Kidney (tissue), 14 donors: ENCODE results near the gene SERPINA3. TPM values are rescaled to one million over a fixed set of nuclear protein-coding genes. Genes with fewer than 3 reads are reported as not detected.
A peak's percentile ranks its signal among the peaks of the same experiment; 100 is the strongest.
"Not testable (repeated sequence)": the region's sequence is repeated elsewhere in the genome, so short reads cannot be mapped to it uniquely, and the experiment has no call there.

Source experiments
- DNase-seq, 5 donors: peaks; one replicate each; pipeline ENCODE4 v3.0.0-alpha.2; 2013 to 2020
- FAIRE-seq: peaks from 2 replicates; lab custom pipeline; 2012; peaks lifted over from hg19 to GRCh38; lab: Jason Lieb, UNC
- H3K27ac ChIP-seq, 2 donors: one replicate each; pipeline ENCODE4 v1.7.0; 2013; ENCODE audit warnings: low read depth in 2 of 2, low read length in 2 of 2, inconsistent platforms in 1 of 2
- H3K27me3 ChIP-seq: one replicate; pipeline ENCODE4 v1.7.1; 2013; ENCODE audit warnings: low read length, inconsistent platforms; ENCODE audit not compliant: control insufficient read depth, insufficient read depth
- H3K36me3 ChIP-seq, 3 donors: one replicate each; pipeline versions ENCODE4 v1.7.0 to v1.7.1; 2013; ENCODE audit warnings: low read length in 3 of 3, control low read depth in 1 of 3, inconsistent platforms in 1 of 3; ENCODE audit not compliant: insufficient read depth in 3 of 3, control insufficient read depth in 2 of 3
- H3K4me1 ChIP-seq, 3 donors: one replicate each; pipeline versions ENCODE4 v1.7.0 to v1.7.1; 2013; ENCODE audit warnings: low read length in 3 of 3, inconsistent platforms in 1 of 3, low read depth in 1 of 3; ENCODE audit not compliant: control insufficient read depth in 2 of 3, insufficient read depth in 2 of 3
- H3K4me3 ChIP-seq, 3 donors: one replicate each; pipeline versions ENCODE4 v1.7.0 to v1.8.1; 2013; ENCODE audit warnings: low read length in 3 of 3, control low read depth in 1 of 3, inconsistent platforms in 1 of 3
- H3K9ac ChIP-seq, 3 donors: one replicate each; pipeline versions ENCODE4 v1.7.0 to v1.7.1; 2013; ENCODE audit warnings: low read length in 3 of 3, control low read depth in 1 of 3, inconsistent platforms in 1 of 3
- H3K9me3 ChIP-seq, 3 donors: one replicate each; pipeline versions ENCODE4 v1.7.0 to v1.7.1; 2013; ENCODE audit warnings: low read length in 3 of 3, control low read depth in 1 of 3, inconsistent platforms in 1 of 3; ENCODE audit not compliant: control insufficient read depth in 2 of 3, insufficient read depth in 1 of 3
- CTCF ChIP-seq: IDR thresholded peaks from 3 replicates; pipeline ENCODE4 v1.5.1; 2012; ENCODE audit warnings: mild to moderate bottlenecking, moderate library complexity, borderline replicate concordance; ENCODE audit not compliant: insufficient read depth; ENCODE audit errors: extremely low read depth
- intact Hi-C: fragments of 100-400 bp; cut with DNase I; formaldehyde crosslinking; loops from one replicate; pipeline ENCODE4 v1.11.1; 2022
- polyA plus RNA-seq: library from polyadenylated mRNA; stranded (reverse); fragments of 350-450 nt; fragmentation: Illumina TruSeq; extraction: RNeasy Lipid Tissue Mini Kit (QIAGEN cat#74804); gene quantifications from one replicate; pipeline ENCODE4 v1.2.3, GENCODE V29; 2014; ENCODE audit warnings: low read depth, low replicate concordance; ENCODE audit not compliant: insufficient read depth
- total RNA-seq: library from RNA; stranded (reverse); fragmentation: NEBNext Ultra II Directional; extraction: Animal tissue kit (Norgen Biotek cat#: 25700); gene quantifications from one replicate; pipeline ENCODE4 v1.2.1, GENCODE V29; 2021
- donor health status: control.
- donor health status: control.
- donor health status: control.
- donor health status: control.
- donor health status: control.
- donor health status: DM: yes; HTN: yes; CAD: no.
- donor health status: Normal renal cell carcinoma (clear cell type).

Gene SERPINA3
- total and polyA plus RNA-seq, 2 donors from 2014 or later: 786 to 1,762 TPM

GRCh38 chr14:94575730-94576585 lies 36.2 kb upstream of the SERPINA3 start:
- no peak overlapping the region for H3K4me3 ChIP-seq
- TF ChIP-seq CTCF: no peak
- H3K27me3 ChIP-seq: no peaks in the 10 kb centered on the region
- H3K36me3 ChIP-seq: no peaks in the 10 kb centered on the region
- peak in 2 of 5 donors; percentile 20 to 86 for DNase-seq
- no peak for FAIRE-seq
- peak overlapping the region; percentile 59 to 71 for H3K27ac ChIP-seq
- no peaks in the 10 kb centered on the region for H3K9me3 ChIP-seq
- no peak overlapping the region for H3K9ac ChIP-seq
- H3K4me1 ChIP-seq: peaks cover 0 to 11% (median 4%) of the 10 kb centered on the region in 3 donors
- intact Hi-C loops: no loop called here

- H3K9ac ChIP-seq, intact Hi-C loops, DNase-seq, H3K4me3 ChIP-seq, H3K9me3 ChIP-seq, H3K36me3 ChIP-seq, H3K27ac ChIP-seq, H3K27me3 ChIP-seq, FAIRE-seq: not testable (repeated sequence)
- H3K4me1 ChIP-seq: peaks cover 0 to 11% (median 5%) of the 10 kb centered on the region in 3 donors
Measured at GRCh38 chr14:94577472-94577871, 34.7 kb upstream of the SERPINA3 start.

GRCh38 chr14:94578712-94579111 lies 33.5 kb upstream of the SERPINA3 start:
- FAIRE-seq (no peak), DNase-seq (no peak)
- TF ChIP-seq CTCF: no peak
- no peak overlapping the region for H3K27ac ChIP-seq
- intact Hi-C loops: no loop called here
- H3K4me1 ChIP-seq: peaks cover 0 to 13% (median 5%) of the 10 kb centered on the region in 3 donors
- no peaks in the 10 kb centered on the region for H3K36me3 ChIP-seq
- H3K9ac ChIP-seq: no peak overlapping the region
- no peak overlapping the region for H3K4me3 ChIP-seq
- no peaks in the 10 kb centered on the region for H3K27me3 ChIP-seq
- H3K9me3 ChIP-seq: no peaks in the 10 kb centered on the region
